Measurements from ENCODE around the gene TENM4.

GRCh38 chr11:79242616-79243015 is 198.2 kb downstream of the TENM4 start:
- TF ChIP-seq CTCF (IDR thresholded peaks at IDR 0.05; ENCODE audit: low read depth, low read length, poor library complexity, severe bottlenecking) (no peak), EZH2phosphoT487 (IDR thresholded peaks at IDR 0.05; ENCODE audit: borderline replicate concordance, low read length) (no peak)

Data from DOHH2 (cell line).